GM18508 (cell line): ENCODE results near the gene CT45A5.
"Not testable (repeated sequence)": the region's sequence is repeated elsewhere in the genome, so short reads cannot be mapped to it uniquely, and the experiment has no call there.

Experiments used
- ATAC-seq: cut with Tn5 transposase; IDR thresholded peaks from one replicate; pipeline ENCODE4 v1.9.1; 2021; ENCODE audit warnings: moderate number of reproducible peaks; ENCODE audit not compliant: insufficient read depth, unreplicated experiment

The CT45A5 gene

GRCh38 chrX:135785403-135785802 is at the start of gene CT45A5:
CT45A5 (minus strand) TSS chrX:135785503; CDS start chrX:135781729, 3,774 bp downstream.
- not testable (repeated sequence) for ATAC-seq

GRCh38 chrX:135819912-135820311 is 34.6 kb upstream of the CT45A5 start, which contains the start of gene CT45A2:
CT45A2 (minus strand) TSS chrX:135820012; CDS start chrX:135816265, 3,747 bp downstream.
- not testable (repeated sequence) for ATAC-seq

GRCh38 chrX:135802687-135803086 is 17.4 kb upstream of the CT45A5 start, which contains the start of gene CT45A6:
CT45A6 (minus strand) TSS chrX:135802787; CDS start chrX:135798993, 3,794 bp downstream.
- not testable (repeated sequence) for ATAC-seq

- ATAC-seq, result not testable (repeated sequence)
Measured at GRCh38 chrX:135768091-135768490, 17.2 kb downstream of the CT45A5 start, which contains the start of gene CT45A3. CT45A3 (minus strand) TSS chrX:135768191; CDS start chrX:135764444, 3,747 bp downstream.

- not testable (repeated sequence) for ATAC-seq
Measured at GRCh38 chrX:135744739-135745138, 40.6 kb downstream of the CT45A5 start.

GRCh38 chrX:135741192-135741715 is 44.0 kb downstream of the CT45A5 start:
- no peak for ATAC-seq

- ATAC-seq, result no peak
Measured at GRCh38 chrX:135740681-135741149, 44.6 kb downstream of the CT45A5 start.

- no peak for ATAC-seq
Measured at GRCh38 chrX:135737366-135738071, 47.8 kb downstream of the CT45A5 start.

- ATAC-seq, result not testable (repeated sequence)
Measured at GRCh38 chrX:135734666-135735065, 50.6 kb downstream of the CT45A5 start.
